ENCODE data around the gene RABL3. TPM values are rescaled to one million over a fixed set of nuclear protein-coding genes. Genes with fewer than 3 reads are reported as not detected.

RABL3 gene
- total RNA-seq, 1 donor from 2014 or later = 25.0 TPM

GRCh38 chr3:120705884-120706582 lies 36.3 kb downstream of the RABL3 start:
- H3K9me3 ChIP-seq (ENCODE audit: low read depth) = no peaks in the 10 kb centered on the region
- Mint-ChIP-seq H3K4me3 (no peak overlapping the region), H3K9me3 (no peaks in the 10 kb centered on the region), H3K27ac (no peak overlapping the region), H3K36me3 (peaks cover 6% of the 10 kb centered on the region), H3K27me3 (ENCODE audit: insufficient read depth, low read depth) (no peaks in the 10 kb centered on the region), H3K4me1 (no peaks in the 10 kb centered on the region)
- TF ChIP-seq EZH2 (IDR thresholded peaks at IDR 0.05) (no peak), CTCF (IDR thresholded peaks at IDR 0.05) (no peak), EZH2phosphoT487 (IDR thresholded peaks at IDR 0.05) (no peak)
- H3K4me2 ChIP-seq = no peak overlapping the region
- H3K4me1 ChIP-seq = no peaks in the 10 kb centered on the region
- H3K79me2 ChIP-seq (ENCODE audit: low read depth) = no peaks in the 10 kb centered on the region
- H3F3A ChIP-seq (ENCODE audit: low read depth) = no peaks in the 10 kb centered on the region
- H3K36me3 ChIP-seq = no peaks in the 10 kb centered on the region
- H2AFZ ChIP-seq (replicated peaks) = no peak overlapping the region
- no peak overlapping the region for H3K4me3 ChIP-seq
- H4K20me1 ChIP-seq (ENCODE audit: low read depth) = no peaks in the 10 kb centered on the region
- no peak overlapping the region for H3K9ac ChIP-seq
- H3K27me3 ChIP-seq = no peaks in the 10 kb centered on the region
- H3K27ac ChIP-seq = no peak overlapping the region
- no peak for DNase-seq (ENCODE audit: low spot score)

- Histone ChIP-seq H3K9ac (no peak overlapping the region), H3K36me3 (no peaks in the 10 kb centered on the region), H2AFZ (replicated peaks) (no peak overlapping the region), H3K4me2 (no peak overlapping the region), H3K4me1 (no peaks in the 10 kb centered on the region), H3K4me3 (no peak overlapping the region), H4K20me1 (ENCODE audit: low read depth) (no peaks in the 10 kb centered on the region), H3K27ac (no peak overlapping the region), H3K79me2 (ENCODE audit: low read depth) (no peaks in the 10 kb centered on the region), H3K27me3 (no peaks in the 10 kb centered on the region), H3F3A (ENCODE audit: low read depth) (no peaks in the 10 kb centered on the region), H3K9me3 (ENCODE audit: low read depth) (no peaks in the 10 kb centered on the region)
- no peak overlapping the region for H3K27ac Mint-ChIP-seq
- H3K4me3 Mint-ChIP-seq = no peak overlapping the region
- TF ChIP-seq EZH2 (IDR thresholded peaks at IDR 0.05) = no peak
- TF ChIP-seq EZH2phosphoT487 (IDR thresholded peaks at IDR 0.05) = no peak
- TF ChIP-seq CTCF (IDR thresholded peaks at IDR 0.05) = no peak
- H3K27me3 Mint-ChIP-seq (ENCODE audit: insufficient read depth, low read depth) = no peaks in the 10 kb centered on the region
- no peak for DNase-seq (ENCODE audit: low spot score)
- H3K36me3 Mint-ChIP-seq = peaks cover 5% of the 10 kb centered on the region
- H3K9me3 Mint-ChIP-seq = no peaks in the 10 kb centered on the region
- peaks cover 2% of the 10 kb centered on the region for H3K4me1 Mint-ChIP-seq
Observed at GRCh38 chr3:120699333-120699732, 43.0 kb downstream of the RABL3 start.

GRCh38 chr3:120693439-120694171 lies 48.7 kb downstream of the RABL3 start:
- no peak overlapping the region for H3K4me3 Mint-ChIP-seq
- H3F3A ChIP-seq (ENCODE audit: low read depth) = no peaks in the 10 kb centered on the region
- peaks cover 7% of the 10 kb centered on the region for H3K4me1 Mint-ChIP-seq
- H3K27ac ChIP-seq = no peak overlapping the region
- no peak for DNase-seq (ENCODE audit: low spot score)
- no peaks in the 10 kb centered on the region for H3K79me2 ChIP-seq (ENCODE audit: low read depth)
- H4K20me1 ChIP-seq (ENCODE audit: low read depth) = no peaks in the 10 kb centered on the region
- H3K9me3 ChIP-seq (ENCODE audit: low read depth) = no peaks in the 10 kb centered on the region
- no peak overlapping the region for H3K9ac ChIP-seq
- H2AFZ ChIP-seq (replicated peaks) = no peak overlapping the region
- peaks cover 4% of the 10 kb centered on the region for H3K36me3 Mint-ChIP-seq
- no peaks in the 10 kb centered on the region for H3K36me3 ChIP-seq
- H3K4me2 ChIP-seq = no peak overlapping the region
- no peak overlapping the region for H3K4me3 ChIP-seq
- no peaks in the 10 kb centered on the region for H3K27me3 ChIP-seq
- H3K9me3 Mint-ChIP-seq = no peaks in the 10 kb centered on the region
- no peak overlapping the region for H3K27ac Mint-ChIP-seq
- no peaks in the 10 kb centered on the region for H3K27me3 Mint-ChIP-seq (ENCODE audit: insufficient read depth, low read depth)
- TF ChIP-seq CTCF (IDR thresholded peaks at IDR 0.05) (no peak), EZH2 (IDR thresholded peaks at IDR 0.05) (no peak), EZH2phosphoT487 (IDR thresholded peaks at IDR 0.05) (no peak)
- H3K4me1 ChIP-seq = no peaks in the 10 kb centered on the region

Measured in neural progenitor cell (in vitro differentiated cells).